DOHH2 (cell line): ENCODE measurements around the gene VWA5B2.

ENCODE experiments used
- EZH2phosphoT487 ChIP-seq: fragments of 200-600 bp; sonication (generic); IDR thresholded peaks from 2 replicates; pipeline ENCODE4 v1.6.1; 2017; ENCODE audit warnings: borderline replicate concordance, mild to moderate bottlenecking, antibody characterized with exemption, low read length, moderate library complexity, mixed read lengths
- TF ChIP-seq, protein P1 (sequence below): fragments of 200-600 bp; sonication (generic); IDR thresholded peaks from one replicate; pipeline ENCODE4 v1.5.1; 2014; ENCODE audit warnings: antibody characterized with exemption, mild to moderate bottlenecking, low read depth, low read length; ENCODE audit not compliant: poor library complexity, severe bottlenecking

- TF ChIP-seq, protein P1, sequence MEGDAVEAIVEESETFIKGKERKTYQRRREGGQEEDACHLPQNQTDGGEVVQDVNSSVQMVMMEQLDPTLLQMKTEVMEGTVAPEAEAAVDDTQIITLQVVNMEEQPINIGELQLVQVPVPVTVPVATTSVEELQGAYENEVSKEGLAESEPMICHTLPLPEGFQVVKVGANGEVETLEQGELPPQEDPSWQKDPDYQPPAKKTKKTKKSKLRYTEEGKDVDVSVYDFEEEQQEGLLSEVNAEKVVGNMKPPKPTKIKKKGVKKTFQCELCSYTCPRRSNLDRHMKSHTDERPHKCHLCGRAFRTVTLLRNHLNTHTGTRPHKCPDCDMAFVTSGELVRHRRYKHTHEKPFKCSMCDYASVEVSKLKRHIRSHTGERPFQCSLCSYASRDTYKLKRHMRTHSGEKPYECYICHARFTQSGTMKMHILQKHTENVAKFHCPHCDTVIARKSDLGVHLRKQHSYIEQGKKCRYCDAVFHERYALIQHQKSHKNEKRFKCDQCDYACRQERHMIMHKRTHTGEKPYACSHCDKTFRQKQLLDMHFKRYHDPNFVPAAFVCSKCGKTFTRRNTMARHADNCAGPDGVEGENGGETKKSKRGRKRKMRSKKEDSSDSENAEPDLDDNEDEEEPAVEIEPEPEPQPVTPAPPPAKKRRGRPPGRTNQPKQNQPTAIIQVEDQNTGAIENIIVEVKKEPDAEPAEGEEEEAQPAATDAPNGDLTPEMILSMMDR, result no peak
- no peak for TF ChIP-seq EZH2phosphoT487
Observed at GRCh38 chr3:184240384-184241140, 11.2 kb downstream of the VWA5B2 start.
